Neural progenitor cell (in vitro differentiated cells): ENCODE results near the gene EFCC1. TPM values are rescaled to one million over a fixed set of nuclear protein-coding genes. Genes with fewer than 3 reads are reported as not detected.

Experiments used
- DNase-seq: peaks from one replicate; pipeline ENCODE4 v3.0.0-alpha.2; 2016; ENCODE audit warnings: low spot score
- H2AFZ ChIP-seq: fragments of 200-600 bp; sonication (generic); replicated peaks from 2 replicates; pipeline ENCODE4 v1.6.1; 2016; ENCODE audit warnings: antibody characterized with exemption
- H3F3A ChIP-seq: fragments of 200-600 bp; sonication (generic); 2 replicates; pipeline ENCODE4 v1.6.1; 2016; ENCODE audit warnings: antibody characterized with exemption, low read depth
- H3K27ac ChIP-seq: fragments of 200-600 bp; sonication (generic); 2 replicates; pipeline ENCODE4 v1.5.1; 2016; ENCODE audit warnings: mild to moderate bottlenecking
- H3K27me3 ChIP-seq: fragments of 200-600 bp; sonication (generic); 2 replicates; pipeline ENCODE4 v1.6.1; 2016; ENCODE audit warnings: mild to moderate bottlenecking, moderate library complexity
- H3K36me3 ChIP-seq: fragments of 200-600 bp; sonication (generic); 2 replicates; pipeline ENCODE4 v1.5.1; 2016
- H3K4me1 ChIP-seq: fragments of 200-600 bp; sonication (generic); 2 replicates; pipeline ENCODE4 v1.6.1; 2016; ENCODE audit warnings: mixed run types
- H3K4me2 ChIP-seq: fragments of 200-600 bp; sonication (generic); 2 replicates; pipeline ENCODE4 v1.6.1; 2016
- H3K4me3 ChIP-seq: fragments of 200-600 bp; sonication (generic); 2 replicates; pipeline ENCODE4 v1.5.1; 2016
- H3K79me2 ChIP-seq: fragments of 200-600 bp; sonication (generic); 2 replicates; pipeline ENCODE4 v1.6.1; 2016; ENCODE audit warnings: low read depth
- H3K9ac ChIP-seq: fragments of 200-600 bp; sonication (generic); 2 replicates; pipeline ENCODE4 v1.6.1; 2016
- H3K9me3 ChIP-seq: fragments of 200-600 bp; sonication (generic); 2 replicates; pipeline ENCODE4 v1.5.1; 2016; ENCODE audit warnings: low read depth
- H4K20me1 ChIP-seq: fragments of 200-600 bp; sonication (generic); 2 replicates; pipeline ENCODE4 v1.6.1; 2016; ENCODE audit warnings: low read depth
- H3K27ac Mint-ChIP-seq: 3 replicates; pipeline ENCODE4 v1.8.0; 2021; ENCODE audit warnings: mixed read lengths
- H3K27me3 Mint-ChIP-seq: 2 replicates; pipeline ENCODE4 v1.8.0; 2022; ENCODE audit warnings: low read depth, mild to moderate bottlenecking, inconsistent platforms, moderate library complexity, mixed read lengths; ENCODE audit not compliant: insufficient read depth
- H3K36me3 Mint-ChIP-seq: 3 replicates; pipeline ENCODE4 v1.8.0; 2021; ENCODE audit warnings: mixed read lengths
- H3K4me1 Mint-ChIP-seq: 3 replicates; pipeline ENCODE4 v1.8.0; 2021; ENCODE audit warnings: mixed read lengths
- H3K4me3 Mint-ChIP-seq: 3 replicates; pipeline ENCODE4 v1.8.0; 2021; ENCODE audit warnings: mild to moderate bottlenecking, moderate library complexity, mixed read lengths
- H3K9me3 Mint-ChIP-seq: 3 replicates; pipeline ENCODE4 v1.8.0; 2020; ENCODE audit warnings: mixed read lengths
- CTCF ChIP-seq: fragments of 200-600 bp; sonication (generic); IDR thresholded peaks from 2 replicates; pipeline ENCODE4 v1.5.1; 2017; ENCODE audit warnings: antibody characterized with exemption, mild to moderate bottlenecking
- EZH2 ChIP-seq: fragments of 200-600 bp; sonication (generic); IDR thresholded peaks from 2 replicates; pipeline ENCODE4 v1.6.1; 2017; ENCODE audit warnings: antibody characterized with exemption, mild to moderate bottlenecking, moderate library complexity
- EZH2phosphoT487 ChIP-seq: fragments of 200-600 bp; sonication (generic); IDR thresholded peaks from 2 replicates; pipeline ENCODE4 v1.6.1; 2017; ENCODE audit warnings: antibody characterized with exemption
- total RNA-seq: library from RNA; depleted of rRNA; stranded (reverse); fragments of >200 nt; gene quantifications from 2 replicates; pipeline ENCODE4 v1.2.3, GENCODE V29; 2015; ENCODE audit warnings: low replicate concordance

Gene EFCC1
- total RNA-seq, 1 donor from 2014 or later: 1.1 TPM

- Histone ChIP-seq H3K9ac (no peak overlapping the region), H3K27ac (no peak overlapping the region), H3K9me3 (no peaks in the 10 kb centered on the region), H3K27me3 (no peaks in the 10 kb centered on the region), H3K4me2 (no peak overlapping the region), H3F3A (no peaks in the 10 kb centered on the region), H3K4me3 (no peak overlapping the region), H4K20me1 (no peaks in the 10 kb centered on the region), H3K4me1 (no peaks in the 10 kb centered on the region), H3K79me2 (no peaks in the 10 kb centered on the region), H3K36me3 (no peaks in the 10 kb centered on the region), H2AFZ (no peak overlapping the region)
- Mint-ChIP-seq H3K4me3 (no peak overlapping the region), H3K27me3 (peaks cover 4% of the 10 kb centered on the region), H3K9me3 (no peaks in the 10 kb centered on the region), H3K27ac (peak overlapping the region; percentile 15), H3K4me1 (peaks cover 4% of the 10 kb centered on the region), H3K36me3 (no peaks in the 10 kb centered on the region)
- TF ChIP-seq EZH2: no peak
- TF ChIP-seq CTCF: no peak
- TF ChIP-seq EZH2phosphoT487: no peak
- DNase-seq: no peak
Observed at GRCh38 chr3:129081503-129081902, 80.4 kb downstream of the EFCC1 start.

GRCh38 chr3:129082026-129082425, 80.9 kb downstream of the EFCC1 start:
- Mint-ChIP-seq H3K9me3 (no peaks in the 10 kb centered on the region), H3K36me3 (no peaks in the 10 kb centered on the region), H3K4me3 (no peak overlapping the region), H3K27me3 (peaks cover 4% of the 10 kb centered on the region), H3K27ac (peak overlapping the region; percentile 15), H3K4me1 (peaks cover 4% of the 10 kb centered on the region)
- Histone ChIP-seq H3K9me3 (no peaks in the 10 kb centered on the region), H3K27ac (no peak overlapping the region), H3K27me3 (no peaks in the 10 kb centered on the region), H4K20me1 (no peaks in the 10 kb centered on the region), H3K4me2 (no peak overlapping the region), H3K9ac (no peak overlapping the region), H2AFZ (no peak overlapping the region), H3F3A (no peaks in the 10 kb centered on the region), H3K79me2 (no peaks in the 10 kb centered on the region), H3K4me1 (no peaks in the 10 kb centered on the region), H3K36me3 (no peaks in the 10 kb centered on the region), H3K4me3 (no peak overlapping the region)
- DNase-seq: no peak
- TF ChIP-seq CTCF (no peak), EZH2 (no peak), EZH2phosphoT487 (no peak)

- Histone ChIP-seq H3K4me3 (no peak overlapping the region), H3K4me1 (no peaks in the 10 kb centered on the region), H3K36me3 (no peaks in the 10 kb centered on the region), H2AFZ (no peak overlapping the region), H3K4me2 (no peak overlapping the region), H3K9ac (no peak overlapping the region), H3F3A (no peaks in the 10 kb centered on the region), H3K9me3 (no peaks in the 10 kb centered on the region), H3K79me2 (no peaks in the 10 kb centered on the region), H4K20me1 (no peaks in the 10 kb centered on the region), H3K27me3 (no peaks in the 10 kb centered on the region), H3K27ac (no peak overlapping the region)
- Mint-ChIP-seq H3K4me1 (peaks cover 4% of the 10 kb centered on the region), H3K4me3 (no peak overlapping the region), H3K36me3 (no peaks in the 10 kb centered on the region), H3K27ac (no peak overlapping the region), H3K27me3 (peaks cover 3% of the 10 kb centered on the region), H3K9me3 (no peaks in the 10 kb centered on the region)
- TF ChIP-seq CTCF: no peak
- DNase-seq: no peak
Observed at GRCh38 chr3:129084501-129084900, 83.4 kb downstream of the EFCC1 start.
